Vein endothelial cell (primary cell): Measurements from ENCODE around the gene CDH8. TPM values are rescaled to one million over a fixed set of nuclear protein-coding genes. Genes with fewer than 3 reads are reported as not detected.

ENCODE experiments used
- total RNA-seq: library from RNA; depleted of rRNA; stranded (reverse); fragments of >200 nt; gene quantifications from 2 replicates; pipeline ENCODE4 v1.2.3, GENCODE V29; 2012

Gene CDH8, protein sequence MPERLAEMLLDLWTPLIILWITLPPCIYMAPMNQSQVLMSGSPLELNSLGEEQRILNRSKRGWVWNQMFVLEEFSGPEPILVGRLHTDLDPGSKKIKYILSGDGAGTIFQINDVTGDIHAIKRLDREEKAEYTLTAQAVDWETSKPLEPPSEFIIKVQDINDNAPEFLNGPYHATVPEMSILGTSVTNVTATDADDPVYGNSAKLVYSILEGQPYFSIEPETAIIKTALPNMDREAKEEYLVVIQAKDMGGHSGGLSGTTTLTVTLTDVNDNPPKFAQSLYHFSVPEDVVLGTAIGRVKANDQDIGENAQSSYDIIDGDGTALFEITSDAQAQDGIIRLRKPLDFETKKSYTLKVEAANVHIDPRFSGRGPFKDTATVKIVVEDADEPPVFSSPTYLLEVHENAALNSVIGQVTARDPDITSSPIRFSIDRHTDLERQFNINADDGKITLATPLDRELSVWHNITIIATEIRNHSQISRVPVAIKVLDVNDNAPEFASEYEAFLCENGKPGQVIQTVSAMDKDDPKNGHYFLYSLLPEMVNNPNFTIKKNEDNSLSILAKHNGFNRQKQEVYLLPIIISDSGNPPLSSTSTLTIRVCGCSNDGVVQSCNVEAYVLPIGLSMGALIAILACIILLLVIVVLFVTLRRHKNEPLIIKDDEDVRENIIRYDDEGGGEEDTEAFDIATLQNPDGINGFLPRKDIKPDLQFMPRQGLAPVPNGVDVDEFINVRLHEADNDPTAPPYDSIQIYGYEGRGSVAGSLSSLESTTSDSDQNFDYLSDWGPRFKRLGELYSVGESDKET
- not detected in 2 replicates for total RNA-seq

DNA sequence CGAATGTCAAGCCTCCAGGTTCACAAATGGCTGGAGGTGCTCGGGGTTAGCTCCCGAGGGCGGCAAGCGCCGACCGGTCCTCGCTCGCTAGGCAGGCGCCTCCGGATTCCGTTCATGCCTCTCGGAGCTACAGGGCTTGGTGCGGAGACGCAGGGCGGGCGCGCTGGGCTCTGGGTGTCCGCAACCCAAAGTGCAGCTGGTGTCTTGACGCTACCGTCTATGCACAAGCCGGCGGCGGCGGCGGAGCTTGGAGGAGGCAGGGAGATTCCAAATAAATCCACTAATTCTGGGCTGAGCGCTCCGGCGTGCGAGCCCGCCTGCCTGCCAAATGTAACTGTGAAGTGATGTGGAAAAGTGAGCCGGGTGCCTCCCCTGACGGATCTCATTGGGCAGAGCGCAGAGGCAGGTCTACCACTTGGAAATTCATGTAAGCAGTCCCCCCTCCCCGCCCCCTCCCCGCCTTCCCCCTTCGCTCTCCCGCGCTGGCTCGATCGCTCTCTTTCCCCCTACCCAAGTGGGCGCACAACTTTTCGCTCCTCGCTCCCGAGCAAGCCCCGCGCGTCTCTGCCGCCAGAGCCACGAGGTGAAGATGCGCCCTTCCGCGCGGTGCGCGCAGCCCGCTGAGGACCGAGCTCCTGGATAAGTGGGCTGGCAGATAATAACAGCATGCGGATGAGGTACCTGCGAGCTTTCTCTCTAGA, at the start of gene CDH8:
Gene CDH8, minus strand, starts transcription at position 338 of the 701 bp plus-strand sequence. CDS start 15,035 bp downstream, outside the sequence.

